Cerebellar nuclear complex (tissue), 1 donor: Measurements from ENCODE around the gene SKI.

Source experiments
- DNase-seq, 2 experiments: peaks; one replicate each; lab custom pipeline; 2025; lab: John Stamatoyannopoulos, UW

The SKI gene

DNA sequence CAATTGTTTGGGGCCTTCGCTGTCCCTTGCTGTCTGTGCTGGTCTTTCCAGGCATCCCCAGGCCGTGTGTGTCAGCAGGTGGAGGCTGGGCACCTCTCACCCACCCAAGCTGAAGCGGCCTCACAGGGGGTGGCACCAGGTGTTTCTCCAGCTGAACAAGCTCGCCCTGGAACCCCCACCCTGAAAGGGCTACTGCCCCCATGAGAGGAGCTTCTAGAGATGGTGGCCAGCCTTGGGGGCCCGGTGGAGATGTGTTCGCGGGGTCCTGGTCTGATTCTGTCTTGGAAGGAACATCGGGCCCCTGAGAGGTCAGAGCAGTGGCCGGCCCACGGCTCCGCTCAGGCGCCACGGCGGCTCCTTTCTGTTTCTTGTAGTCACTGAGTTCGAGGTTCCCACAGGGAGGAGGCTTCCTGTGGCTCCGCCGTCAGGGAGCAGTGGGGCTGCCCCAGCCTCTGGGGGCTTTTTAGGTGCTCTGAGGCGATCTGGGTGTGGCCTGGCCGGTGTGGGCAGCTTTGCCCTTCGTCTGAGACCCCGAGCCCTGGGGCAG is 46.9 kb downstream of the SKI start:
- no peak for DNase-seq

DNA sequence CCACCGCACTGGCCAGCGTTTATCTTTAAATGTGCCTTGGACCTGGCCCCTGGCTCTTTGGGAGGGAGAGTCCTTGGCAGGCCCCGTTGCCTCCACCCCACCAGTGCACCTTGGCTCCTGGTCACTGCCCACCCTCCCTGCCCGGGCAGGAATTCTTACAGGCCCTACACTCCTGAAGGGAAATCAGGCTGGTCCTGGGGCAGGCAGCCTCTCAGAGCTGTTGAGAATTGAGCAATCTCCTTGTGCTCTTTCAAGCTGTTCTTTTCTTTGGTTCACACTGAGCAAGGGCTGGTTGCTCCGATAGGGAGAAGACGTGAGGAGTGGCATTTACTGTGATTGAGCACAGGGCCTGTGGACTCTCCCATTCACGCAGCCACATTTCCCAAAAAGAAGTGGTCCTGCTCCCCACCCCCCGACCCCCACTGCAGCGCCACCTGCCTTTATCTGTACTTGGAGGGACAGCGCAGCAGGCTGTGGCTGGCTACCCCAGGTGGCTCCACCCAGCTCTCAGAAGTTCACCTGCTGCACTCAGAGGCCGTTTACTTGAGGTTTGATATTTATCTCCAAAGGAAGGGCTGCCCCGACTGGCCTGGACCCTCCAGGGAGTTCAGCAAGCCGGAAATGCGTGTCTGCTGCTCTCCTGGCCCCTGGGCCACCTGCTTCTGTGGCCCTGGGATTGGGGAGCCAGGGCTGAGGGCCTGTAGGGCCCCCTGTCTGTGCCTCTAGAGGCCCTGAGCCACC is 47.8 kb downstream of the SKI start:
- no peak for DNase-seq

DNA sequence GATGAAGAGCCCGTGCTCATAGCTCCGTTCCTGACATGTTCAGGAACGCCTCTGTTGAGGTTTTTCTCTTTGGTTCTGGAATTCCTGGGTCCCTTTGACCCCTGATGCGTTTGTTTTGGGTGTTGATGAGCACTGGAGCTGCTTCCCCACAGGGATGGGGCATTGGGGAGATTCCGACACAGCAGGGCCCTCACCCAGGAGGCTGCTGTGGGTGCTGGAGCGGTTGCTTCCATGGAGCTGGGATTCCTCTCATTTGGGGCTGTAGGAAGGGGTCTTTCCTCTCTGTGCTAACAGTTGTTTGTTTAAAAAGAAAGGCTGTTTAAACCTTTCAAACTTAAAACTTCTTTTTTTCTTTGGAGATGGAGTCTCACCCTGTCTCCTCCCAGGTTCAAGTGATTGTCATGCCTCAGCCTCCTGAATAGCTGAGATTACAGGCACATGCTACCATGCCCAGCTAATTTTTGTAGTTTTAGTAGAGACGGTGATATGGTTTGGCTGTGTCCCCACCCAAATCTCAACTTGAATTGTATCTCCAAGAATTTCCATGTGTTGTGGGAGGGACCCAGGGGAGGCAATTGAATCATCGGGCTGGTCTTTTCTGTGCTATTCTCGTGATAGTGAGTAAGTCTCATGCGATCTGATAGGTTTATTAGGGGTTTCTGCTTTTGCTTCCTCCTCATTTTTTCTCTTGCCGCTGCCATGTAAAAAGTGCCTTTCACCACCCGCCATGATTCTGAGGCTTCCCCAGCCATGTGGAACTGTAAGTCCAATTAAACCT is 48.9 kb downstream of the SKI start:
- no peak for DNase-seq

DNA sequence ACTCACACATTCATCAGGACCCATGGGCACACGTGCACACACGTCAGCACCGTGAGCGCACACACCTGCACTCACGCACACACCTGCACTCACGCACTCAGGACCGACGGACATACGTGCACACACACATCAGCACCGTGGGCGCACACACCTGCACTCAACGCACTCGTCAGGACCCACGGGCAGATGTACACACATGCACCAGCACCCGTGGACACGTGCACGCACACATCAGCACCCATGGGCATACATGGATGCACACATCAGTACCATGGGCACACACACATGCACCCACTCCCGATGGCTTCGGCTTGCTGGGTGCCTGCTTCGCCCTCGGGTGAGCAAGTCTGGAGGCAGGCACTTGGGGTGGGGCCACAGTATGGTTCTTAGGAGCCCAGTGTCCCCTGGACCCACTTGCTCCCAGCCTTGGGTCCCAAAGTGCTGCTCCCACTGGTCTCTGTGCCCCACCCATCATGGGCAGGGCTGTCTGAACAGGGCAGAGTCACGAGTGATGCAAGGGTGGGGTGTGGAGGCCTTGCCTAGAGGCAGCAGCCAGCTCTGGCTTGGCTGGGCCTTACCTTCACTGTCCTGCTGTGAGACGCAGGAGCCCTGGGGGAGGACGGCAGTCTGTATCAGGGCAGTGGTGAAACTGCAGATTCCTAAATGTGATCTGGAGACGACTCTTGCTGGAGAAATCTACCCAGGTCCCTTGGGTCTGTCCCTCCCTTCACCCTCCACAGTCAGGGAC is 49.8 kb downstream of the SKI start:
- no peak for DNase-seq

DNA sequence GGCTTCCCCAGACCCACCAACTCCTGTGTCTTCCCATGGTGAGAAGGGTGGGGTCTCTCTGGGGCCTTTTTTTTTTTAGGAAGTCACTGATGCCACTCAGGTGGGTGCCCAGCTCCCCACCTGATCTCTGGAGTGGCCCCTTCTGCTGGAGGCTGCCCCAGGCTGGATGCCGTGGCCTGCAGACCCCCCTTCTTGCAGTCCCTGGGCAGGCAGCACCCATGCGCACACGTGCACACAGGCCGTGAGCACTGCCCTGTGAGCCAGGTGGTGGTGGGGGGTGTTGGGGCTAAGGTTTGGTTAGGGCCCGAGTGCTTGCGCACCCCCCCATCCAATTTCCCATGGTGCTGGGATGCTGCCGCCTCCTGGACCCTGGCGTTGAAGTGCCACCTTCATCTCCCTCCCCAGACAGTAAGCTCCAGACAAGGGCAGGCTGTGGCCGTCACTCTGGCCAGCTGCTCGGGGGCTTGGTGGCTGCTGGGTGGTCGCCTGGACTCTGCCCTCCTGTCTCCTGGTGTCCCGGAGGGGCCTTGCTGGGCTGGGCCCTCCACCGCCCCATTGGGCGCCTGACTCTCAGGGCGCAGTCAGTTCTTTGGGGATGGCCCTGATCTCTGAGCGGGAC is 50.6 kb downstream of the SKI start:
- no peak for DNase-seq

DNA sequence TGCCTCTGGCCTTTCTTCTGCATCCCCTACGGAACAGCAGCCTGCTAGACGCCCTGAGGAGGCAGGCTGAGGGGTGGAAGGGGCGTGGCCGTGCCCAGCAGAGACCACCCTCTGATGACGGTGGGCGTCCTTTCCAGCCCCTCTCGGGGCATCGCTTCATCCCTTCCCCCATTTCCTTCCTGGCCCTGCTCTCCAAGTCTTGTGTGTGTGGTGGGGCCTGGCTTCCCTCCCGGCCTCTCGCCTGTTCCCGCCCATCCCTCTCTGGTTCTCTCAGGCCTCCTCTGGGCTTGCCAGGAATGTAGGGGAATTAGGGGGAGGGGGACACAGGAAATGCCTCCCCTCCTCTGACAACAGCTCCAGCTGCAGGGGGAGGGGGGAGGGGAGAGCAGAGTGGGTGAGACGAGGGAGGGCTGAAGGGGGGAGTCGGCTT is 51.1 kb downstream of the SKI start:
- no peak for DNase-seq

DNA sequence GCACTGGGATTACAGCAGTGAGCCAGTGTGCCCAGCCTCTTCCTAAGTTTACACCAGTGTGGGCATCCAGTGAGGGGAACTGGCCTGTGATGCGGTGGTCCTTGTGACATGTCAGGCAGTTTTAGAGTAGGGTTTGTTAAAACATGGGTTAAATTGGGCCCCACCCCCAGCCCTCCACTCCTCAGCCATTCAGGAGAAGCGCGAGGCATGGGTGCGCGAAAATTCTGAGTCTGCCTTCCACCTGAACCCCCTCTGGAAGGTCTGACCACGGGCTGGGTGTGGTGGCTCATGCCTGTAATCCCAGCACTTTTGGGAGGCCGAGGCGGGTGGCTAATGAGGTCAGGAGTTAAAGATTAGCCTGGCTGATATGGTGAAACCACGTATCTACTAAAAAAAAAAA is 51.7 kb downstream of the SKI start:
- DNase-seq: no peak

DNA sequence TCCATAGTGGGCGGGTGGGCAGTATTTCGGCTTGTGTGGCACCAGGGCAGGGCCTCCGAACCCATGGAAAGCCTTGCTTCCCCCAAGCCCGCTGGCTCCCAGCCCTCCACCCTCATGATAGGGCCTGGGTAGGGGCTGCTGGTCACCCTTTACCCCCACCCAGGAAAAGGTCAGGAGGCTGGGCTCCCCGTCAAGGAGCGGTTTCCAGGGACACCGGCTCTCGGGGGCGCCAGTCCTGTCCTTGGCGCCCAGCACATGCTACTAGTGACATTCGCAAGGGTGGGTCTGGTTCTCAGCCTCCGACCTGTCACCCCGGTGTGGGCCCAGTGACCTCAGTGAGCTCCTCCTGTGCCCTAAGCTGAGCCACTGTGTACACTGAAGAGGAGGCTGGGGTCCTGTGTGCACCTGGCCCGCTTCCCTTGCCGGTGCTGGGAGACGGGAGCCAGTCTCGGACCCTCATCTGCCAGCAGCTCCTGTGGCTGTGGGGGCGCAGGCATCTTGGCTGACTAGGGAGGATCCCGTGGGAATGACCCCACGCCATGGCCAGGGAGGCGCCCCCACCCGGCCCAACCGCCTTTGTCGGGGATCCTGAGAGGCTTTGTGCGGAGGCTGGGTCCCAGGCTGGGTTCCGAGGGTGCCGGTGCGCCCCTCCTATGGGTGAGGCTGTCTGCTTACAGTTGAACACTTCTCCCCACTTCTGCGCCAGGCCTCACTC is 54.6 kb downstream of the SKI start:
- no peak for DNase-seq

DNA sequence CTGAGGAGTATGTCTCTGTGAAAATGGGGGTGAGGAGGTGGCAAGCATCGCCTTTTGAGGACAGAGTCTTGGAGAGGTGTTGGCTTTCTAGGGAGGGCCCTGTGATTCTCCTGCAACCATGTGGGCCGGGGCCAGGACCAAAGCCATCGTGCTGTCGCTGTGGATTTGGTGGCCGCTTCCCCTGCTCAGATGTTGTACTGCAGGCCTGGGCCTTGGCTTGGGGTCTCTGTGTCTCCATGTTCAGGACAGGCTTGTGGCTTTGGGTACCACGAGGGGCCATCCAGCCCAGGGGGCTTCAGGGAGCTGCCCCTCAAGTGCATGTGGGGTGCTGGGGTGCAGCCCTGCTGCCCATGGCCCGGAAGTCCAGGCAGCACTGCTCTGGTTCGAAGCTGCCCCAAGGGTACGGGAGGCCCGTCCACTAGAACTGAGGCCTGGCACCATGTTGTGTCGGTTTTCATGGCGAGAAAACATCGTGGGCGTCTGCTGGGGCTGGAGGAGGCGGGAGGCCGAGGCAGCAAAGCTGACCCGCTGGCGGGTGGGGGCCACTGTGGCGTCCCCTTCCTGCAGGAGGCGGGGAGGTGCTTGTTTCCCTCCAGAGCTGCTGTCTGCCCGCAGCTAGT is 55.4 kb downstream of the SKI start:
- DNase-seq: no peak

DNA sequence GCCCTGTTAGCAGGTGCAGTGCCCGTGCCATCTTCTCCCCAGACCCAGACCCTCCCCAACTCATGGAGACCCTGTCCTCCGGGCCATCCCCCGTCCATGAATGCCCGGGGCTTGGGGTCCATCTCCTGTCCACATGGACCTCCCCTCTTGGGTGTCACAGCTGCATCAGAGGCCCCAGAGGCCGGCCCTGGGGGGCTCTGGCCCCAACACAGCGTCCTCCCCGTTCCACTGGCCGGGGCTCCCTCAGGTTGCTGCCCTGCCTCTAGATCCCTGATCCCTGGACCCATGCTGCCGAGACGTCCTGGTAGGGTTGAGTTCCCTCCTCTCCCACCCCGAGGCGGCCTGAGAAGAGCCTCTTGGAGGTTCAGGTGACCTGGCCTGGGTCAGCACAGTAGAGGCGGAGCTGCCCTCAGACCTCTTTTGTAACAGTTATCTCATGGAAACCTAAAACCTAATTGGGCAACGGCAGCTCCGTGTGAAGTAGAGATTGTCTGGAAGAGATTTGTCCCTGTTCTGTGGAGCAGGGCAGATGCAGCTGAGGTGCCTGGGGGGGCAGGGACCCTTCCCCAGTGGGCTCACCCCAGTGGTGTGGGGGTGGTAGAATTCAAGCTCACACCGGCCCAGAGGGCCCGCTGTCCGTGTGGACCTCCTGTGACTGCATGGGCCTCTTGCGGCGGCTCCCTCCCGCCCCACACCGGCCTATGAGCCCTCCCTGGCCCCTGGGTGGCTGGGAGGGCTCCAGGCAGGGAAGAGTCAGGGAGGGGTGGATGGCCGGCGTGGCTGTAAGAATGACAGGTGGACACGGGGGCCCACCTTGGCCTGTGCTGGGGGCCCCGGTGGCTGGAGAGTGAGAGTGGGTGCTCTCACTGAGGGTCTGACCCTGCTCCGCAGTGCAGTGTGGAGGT is 56.1 kb downstream of the SKI start:
- no peak for DNase-seq

DNA sequence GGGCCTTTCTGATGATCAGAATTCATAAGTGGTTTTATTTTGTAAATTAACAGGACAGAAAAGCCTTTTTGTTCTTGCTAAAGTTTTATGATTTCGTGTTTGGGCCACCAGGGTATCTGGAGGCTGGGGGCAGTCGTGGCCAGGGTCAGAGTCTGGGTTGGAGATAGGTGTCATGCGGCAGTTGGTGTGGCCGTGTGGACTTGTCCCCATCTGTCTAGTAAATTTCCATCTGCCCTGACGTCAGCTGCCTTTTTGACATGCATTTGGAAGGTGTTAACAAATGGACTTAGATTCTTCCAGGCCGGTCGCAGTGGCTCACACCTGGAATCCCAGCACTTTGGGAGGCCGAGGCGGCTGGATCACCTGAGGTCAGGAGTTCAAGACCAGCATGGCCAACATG is 56.8 kb downstream of the SKI start:
- peak; percentile 42 to 89 for DNase-seq

DNA sequence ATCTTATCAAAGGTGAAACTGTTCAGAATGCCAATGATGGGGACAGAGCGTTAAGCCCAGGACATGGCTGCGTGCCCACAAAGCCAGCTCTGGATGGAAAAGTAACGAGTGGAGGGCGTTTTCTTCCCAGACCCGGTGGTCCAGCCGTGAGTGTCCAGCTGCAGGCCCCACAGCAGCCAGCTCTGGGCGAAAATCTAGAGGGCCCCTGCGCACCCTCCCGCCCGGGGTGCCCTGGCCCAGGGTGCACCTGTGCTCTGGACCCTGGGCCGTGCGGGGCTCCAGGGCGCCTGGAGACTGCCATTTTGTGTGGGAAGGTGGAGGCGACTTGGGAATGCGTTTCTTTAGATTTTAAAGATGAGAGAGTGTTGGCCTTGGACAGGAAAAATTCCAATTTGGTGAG is 58.8 kb downstream of the SKI start:
- no peak for DNase-seq

DNA sequence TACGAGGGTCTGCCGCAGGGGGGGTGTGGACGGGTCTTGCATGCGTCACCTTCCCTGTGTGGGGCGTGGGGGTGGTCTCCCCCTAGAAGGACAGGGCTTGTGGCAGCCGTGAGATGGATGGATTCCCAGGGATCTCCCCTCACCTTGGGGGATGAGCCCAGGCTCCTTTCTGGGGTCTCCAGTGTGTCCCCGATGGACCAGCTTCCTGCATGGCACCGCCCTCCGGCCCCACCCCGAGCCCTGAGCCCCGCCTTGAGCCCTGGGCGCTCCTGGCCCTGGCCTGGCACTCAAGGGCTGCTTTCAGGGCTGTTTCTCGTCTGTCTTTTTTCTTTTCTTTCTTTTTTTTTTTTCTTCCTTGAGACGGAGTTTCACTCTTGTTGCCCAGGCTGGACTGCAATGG is 59.5 kb downstream of the SKI start:
- DNase-seq: no peak

DNA sequence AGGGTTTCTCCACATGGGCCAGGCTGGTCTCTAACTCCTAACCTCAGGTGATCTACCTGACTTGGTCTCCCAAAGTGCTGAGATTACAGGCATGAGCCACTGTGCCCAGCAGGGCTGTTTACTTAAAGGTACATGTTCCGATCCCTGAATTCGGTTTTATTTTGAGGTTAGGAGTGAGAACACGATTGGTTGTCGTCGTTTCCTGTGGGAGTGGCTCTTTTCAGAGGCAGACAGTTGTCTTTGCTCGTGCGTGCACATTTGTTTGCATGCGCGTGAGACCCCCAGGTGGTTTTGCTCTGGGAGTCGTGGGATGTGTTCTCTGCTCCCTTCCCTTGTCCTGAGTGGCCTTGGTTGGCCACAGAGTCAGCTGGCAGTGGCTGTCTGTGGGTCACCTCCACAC is 60.2 kb downstream of the SKI start:
- DNase-seq: no peak

DNA sequence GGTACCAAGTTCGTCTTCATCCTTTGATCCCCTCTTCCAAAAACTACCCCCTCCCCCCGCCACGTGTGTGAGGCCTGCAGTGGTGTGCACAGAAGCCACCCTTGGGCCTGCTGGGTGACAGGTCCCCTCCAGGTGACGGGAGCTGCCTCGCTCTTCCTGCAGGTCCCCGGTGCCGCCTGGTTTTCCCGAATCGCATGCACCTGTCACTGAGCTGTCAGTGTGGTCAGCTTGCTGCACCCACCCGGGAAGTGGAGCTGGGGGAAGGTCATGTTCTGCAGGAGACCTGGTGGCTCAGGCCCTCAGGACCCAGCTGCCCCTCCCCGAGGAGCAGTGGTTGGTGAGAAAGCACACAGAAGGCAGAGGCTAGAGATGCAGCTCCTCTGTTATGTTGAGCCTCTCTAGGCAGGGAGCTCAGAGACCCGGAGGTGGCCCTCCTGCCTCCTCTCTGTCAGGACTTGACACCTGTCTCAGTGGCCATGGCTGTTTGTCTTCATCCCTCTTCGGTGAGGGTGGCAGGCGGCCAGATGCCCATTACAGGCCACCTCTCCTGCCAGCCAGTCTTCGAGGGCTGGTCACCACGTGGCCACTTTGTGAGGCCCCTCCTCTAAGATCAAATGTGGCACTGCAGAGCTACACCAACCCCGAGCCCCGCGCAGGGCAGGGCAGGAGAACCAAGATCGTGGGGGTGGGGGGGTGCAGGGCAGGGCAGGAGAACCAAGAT is 60.9 kb downstream of the SKI start:
- no peak for DNase-seq

DNA sequence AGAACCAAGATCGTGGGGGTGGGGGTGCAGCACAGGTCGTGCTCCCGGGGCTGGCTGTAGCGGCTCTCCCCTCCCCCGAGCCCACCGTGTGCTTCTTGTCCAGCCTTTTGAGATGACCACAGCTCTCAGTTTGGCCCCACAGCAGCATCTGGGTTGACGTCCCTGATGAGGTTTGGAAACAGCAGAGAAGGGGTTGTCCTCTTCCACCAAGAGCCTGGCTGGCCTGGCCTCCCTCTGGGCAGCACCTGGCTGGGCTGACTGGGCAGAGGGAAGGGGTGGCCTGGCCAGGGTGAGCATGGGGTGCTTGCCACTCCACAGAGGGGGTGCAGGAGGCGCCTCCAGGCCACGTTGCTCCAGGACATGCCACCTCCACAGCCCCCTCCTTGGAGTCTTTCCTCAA is 61.5 kb downstream of the SKI start:
- no peak for DNase-seq

DNA sequence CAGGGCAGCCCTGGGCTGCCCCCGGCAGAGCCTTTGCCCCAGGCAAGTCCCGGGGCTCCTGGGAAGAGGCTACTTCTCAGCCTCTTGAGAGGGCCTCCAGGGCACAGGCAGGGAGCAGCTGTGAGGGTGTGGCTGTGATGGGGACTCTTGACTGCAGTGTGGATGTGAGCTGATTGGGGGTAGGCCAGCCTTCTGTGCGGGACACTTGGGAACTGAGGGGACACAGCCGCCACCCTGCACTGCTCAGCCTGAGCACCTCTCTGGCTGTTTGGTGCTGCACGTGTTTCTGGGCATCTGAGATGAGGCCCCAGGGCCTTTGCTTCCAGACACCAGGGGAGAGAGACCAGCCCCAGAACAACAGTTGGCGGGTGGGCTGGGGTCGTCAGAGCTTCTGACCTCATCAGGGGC is 62.1 kb downstream of the SKI start:
- DNase-seq: no peak

DNA sequence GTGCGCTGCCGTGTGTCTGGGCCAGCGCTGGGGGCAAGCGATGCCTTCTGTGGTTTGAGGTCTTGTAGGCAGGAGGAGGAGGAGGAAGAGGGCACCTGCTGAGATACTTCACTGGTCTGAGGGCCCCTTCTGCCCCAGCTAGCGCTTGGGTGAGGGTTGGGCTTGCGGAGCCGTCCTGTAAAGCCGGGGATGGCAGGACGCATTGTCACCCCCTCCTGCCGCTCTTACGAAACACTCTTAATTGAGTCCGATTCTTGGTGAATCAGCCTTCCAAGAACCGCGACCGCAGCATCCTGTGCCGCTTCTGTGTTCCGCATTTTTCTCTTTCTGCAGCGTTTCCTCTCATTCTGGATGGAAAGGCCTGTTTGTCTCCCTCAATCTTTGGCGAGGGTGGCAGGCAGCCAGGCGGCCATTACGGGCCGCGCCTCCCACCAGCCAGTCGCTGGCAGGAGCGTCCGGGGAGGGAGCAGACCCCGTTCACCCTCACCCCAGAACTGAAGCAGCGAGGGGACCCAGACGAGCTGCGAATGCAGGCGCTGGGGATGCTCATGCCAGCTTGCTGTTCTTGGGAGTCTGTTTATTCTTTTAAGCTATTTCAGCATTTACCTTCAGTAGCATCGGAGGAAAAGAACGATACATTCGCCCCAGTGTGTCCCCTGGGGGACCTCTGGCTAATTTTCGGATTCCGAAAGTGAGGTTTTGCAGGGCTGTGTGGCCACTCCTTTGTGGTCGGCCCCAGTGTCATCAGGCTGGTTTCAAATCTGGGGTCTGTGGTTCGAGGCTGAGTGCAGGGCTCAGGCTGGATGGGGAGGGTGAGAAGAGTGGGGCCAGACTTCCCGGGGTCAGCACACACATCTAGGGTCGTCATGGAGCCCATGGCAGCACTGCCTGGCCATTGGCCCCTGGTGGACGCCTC is 62.7 kb downstream of the SKI start:
- DNase-seq: no peak
